NB4 (cell line): ENCODE measurements around the gene TSPAN8.

ENCODE experiments used
- POLR2A ChIP-seq: IDR thresholded peaks from 2 replicates; pipeline ENCODE4 v1.6.1; 2011; ENCODE audit warnings: mild to moderate bottlenecking; ENCODE audit not compliant: insufficient read length; ENCODE audit errors: extremely low read depth
- TF ChIP-seq, protein P1 (sequence below): IDR thresholded peaks from one replicate; pipeline ENCODE4 v1.5.1; 2012; ENCODE audit warnings: low read depth, low read length

DNA sequence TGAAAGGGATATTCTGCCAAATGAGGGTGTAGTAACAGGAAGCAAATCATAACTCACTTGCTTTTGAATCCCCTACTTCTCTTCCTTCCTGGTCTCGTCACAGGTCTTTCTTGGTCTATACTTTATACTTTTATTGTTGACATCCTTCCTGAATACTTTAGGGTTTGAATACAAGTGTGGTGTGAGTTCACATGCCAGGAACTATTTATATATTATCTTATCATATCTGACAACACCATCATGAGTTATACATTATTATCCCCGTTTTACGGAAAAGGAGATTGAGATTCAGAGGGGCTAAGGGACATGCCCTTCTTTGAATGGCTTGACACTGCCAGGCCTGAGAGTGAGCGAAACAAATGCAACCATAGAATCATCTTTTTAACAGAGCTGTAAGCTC is 33.0 kb upstream of the TSPAN8 start:
- TF ChIP-seq, protein P1, sequence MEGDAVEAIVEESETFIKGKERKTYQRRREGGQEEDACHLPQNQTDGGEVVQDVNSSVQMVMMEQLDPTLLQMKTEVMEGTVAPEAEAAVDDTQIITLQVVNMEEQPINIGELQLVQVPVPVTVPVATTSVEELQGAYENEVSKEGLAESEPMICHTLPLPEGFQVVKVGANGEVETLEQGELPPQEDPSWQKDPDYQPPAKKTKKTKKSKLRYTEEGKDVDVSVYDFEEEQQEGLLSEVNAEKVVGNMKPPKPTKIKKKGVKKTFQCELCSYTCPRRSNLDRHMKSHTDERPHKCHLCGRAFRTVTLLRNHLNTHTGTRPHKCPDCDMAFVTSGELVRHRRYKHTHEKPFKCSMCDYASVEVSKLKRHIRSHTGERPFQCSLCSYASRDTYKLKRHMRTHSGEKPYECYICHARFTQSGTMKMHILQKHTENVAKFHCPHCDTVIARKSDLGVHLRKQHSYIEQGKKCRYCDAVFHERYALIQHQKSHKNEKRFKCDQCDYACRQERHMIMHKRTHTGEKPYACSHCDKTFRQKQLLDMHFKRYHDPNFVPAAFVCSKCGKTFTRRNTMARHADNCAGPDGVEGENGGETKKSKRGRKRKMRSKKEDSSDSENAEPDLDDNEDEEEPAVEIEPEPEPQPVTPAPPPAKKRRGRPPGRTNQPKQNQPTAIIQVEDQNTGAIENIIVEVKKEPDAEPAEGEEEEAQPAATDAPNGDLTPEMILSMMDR: no peak
- TF ChIP-seq POLR2A: no peak
